ENCODE data around the gene TRAF1. TPM values are rescaled to one million over a fixed set of nuclear protein-coding genes. Genes with fewer than 3 reads are reported as not detected.
A peak's percentile ranks its signal among the peaks of the same experiment; 100 is the strongest.
"Not testable (repeated sequence)": the region's sequence is repeated elsewhere in the genome, so short reads cannot be mapped to it uniquely, and the experiment has no call there.

The TRAF1 gene
- polyA plus RNA-seq (2013, experiment 1 of 4) = 3.4 TPM
- 3.3 TPM for polyA plus RNA-seq (2013, experiment 2 of 4)
- polyA plus RNA-seq (2013, experiment 3 of 4) = 3.0 TPM
- polyA plus RNA-seq (2013, experiment 4 of 4) = 3.6 TPM

DNA sequence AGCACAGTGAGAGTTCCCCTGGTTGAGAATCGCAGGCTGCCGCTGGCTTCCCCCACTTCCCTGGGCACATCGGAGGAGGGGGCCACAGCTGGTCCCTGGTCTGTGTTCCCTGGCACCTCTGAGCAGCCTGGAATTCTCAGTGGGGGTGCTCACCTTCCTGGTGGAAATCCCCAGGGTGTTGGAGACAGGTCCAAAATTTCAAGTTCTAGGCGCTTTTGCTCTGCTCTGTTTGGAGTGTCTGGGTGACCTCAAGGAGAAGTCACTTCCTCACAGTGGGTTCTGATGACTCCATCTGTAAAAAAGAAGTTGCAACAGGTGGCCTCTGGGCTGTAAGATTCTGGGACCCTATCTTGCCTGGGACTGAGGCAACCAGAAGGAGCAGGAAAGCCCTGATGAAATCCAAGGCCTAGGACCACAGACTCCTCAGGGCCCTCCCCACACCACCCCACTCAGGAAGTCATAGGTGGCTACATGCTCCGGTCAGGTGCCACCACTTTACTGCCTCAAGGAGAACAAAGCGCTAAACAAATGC, at the start of gene TRAF1:
TRAF1 (minus strand) TSS at position 400 of the 532 bp plus-strand sequence. CDS start 721 bp downstream, outside the sequence.
- Histone ChIP-seq H3K9me3 (ENCODE audit: control insufficient read depth, low read length) (no peaks in the 10 kb centered on the region), H3K4me1 (ENCODE audit: control insufficient read depth, insufficient read depth, low read length) (peaks cover 4% of the 10 kb centered on the region), H3K36me3 (ENCODE audit: control insufficient read depth, insufficient read depth, low read length) (no peaks in the 10 kb centered on the region), H3K4me3 (ENCODE audit: insufficient read depth, low read depth, low read length) (no peak within 1 kb of the TSS), H3K27ac (ENCODE audit: insufficient read depth, low read depth, low read length, poor library complexity, severe bottlenecking) (no peak within 1 kb of the TSS), H3K27me3 (ENCODE audit: control insufficient read depth, insufficient read depth, low read length, poor library complexity, severe bottlenecking) (peaks cover 12% of the 10 kb centered on the region)
- 90 to 91% methylated on average over 6 of the region's 6 CpGs for WGBS, 2 experiments

DNA sequence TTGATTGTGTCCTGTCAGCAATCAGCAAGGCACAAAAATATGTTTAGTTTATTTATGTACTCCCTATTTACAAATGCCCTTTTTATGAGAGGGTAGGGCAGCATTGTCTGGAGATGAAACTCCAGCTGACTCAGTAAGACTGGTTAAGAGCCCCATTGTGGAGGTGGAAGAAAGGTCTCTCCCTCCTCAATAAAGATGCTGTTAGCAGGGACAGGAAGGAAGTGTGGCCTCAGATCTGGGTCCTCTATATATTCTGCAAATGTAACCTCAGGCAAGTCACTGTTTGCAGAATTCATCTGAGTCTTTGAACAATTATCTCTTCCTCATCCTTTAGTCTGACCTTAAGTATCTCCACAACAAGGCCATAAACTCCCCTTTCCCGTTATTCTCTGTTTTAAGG, 48.3 kb upstream of the TRAF1 start:
- WGBS, 2 experiments = 73 to 100% methylated on average over 1 of the region's 1 CpG
- no peak overlapping the region for H3K27ac ChIP-seq (ENCODE audit: insufficient read depth, low read depth, low read length, poor library complexity, severe bottlenecking)
- no peaks in the 10 kb centered on the region for H3K4me1 ChIP-seq (ENCODE audit: control insufficient read depth, insufficient read depth, low read length)
- no peak overlapping the region for H3K4me3 ChIP-seq (ENCODE audit: insufficient read depth, low read depth, low read length)
- H3K9me3 ChIP-seq (ENCODE audit: control insufficient read depth, low read length) = no peaks in the 10 kb centered on the region
- H3K36me3 ChIP-seq (ENCODE audit: control insufficient read depth, insufficient read depth, low read length) = no peaks in the 10 kb centered on the region
- no peaks in the 10 kb centered on the region for H3K27me3 ChIP-seq (ENCODE audit: control insufficient read depth, insufficient read depth, low read length, poor library complexity, severe bottlenecking)

DNA sequence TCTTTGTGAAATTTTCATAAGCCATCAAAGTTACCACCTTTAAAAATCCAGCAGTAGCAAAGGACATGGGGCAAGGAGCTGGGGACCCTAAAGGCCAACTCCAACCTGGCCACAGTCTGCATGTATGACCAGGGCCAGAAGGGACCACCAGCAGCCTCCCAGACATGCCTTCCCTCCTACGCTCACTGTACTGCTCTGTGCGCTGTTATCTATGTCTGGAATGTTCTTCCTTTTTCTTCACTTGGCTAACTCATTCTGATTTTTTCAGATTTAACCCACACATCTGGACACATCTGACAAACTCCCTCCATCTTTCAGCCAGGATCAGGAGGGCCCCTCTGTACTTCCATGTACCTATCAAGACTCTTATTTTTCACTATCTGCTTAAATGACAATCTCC, 47.6 kb upstream of the TRAF1 start:
- Histone ChIP-seq H3K27ac (ENCODE audit: insufficient read depth, low read depth, low read length, poor library complexity, severe bottlenecking) (no peak overlapping the region), H3K4me1 (ENCODE audit: control insufficient read depth, insufficient read depth, low read length) (no peaks in the 10 kb centered on the region), H3K36me3 (ENCODE audit: control insufficient read depth, insufficient read depth, low read length) (no peaks in the 10 kb centered on the region), H3K4me3 (ENCODE audit: insufficient read depth, low read depth, low read length) (no peak overlapping the region), H3K9me3 (ENCODE audit: control insufficient read depth, low read length) (no peaks in the 10 kb centered on the region), H3K27me3 (ENCODE audit: control insufficient read depth, insufficient read depth, low read length, poor library complexity, severe bottlenecking) (no peaks in the 10 kb centered on the region)
- 94 to 96% methylated on average over 2 of the region's 2 CpGs for WGBS, 2 experiments

GRCh38 chr9:120971938-120972337, 45.3 kb upstream of the TRAF1 start:
- H3K9me3 ChIP-seq (ENCODE audit: control insufficient read depth, low read length) = no peaks in the 10 kb centered on the region
- no peaks in the 10 kb centered on the region for H3K36me3 ChIP-seq (ENCODE audit: control insufficient read depth, insufficient read depth, low read length)
- H3K27ac ChIP-seq (ENCODE audit: insufficient read depth, low read depth, low read length, poor library complexity, severe bottlenecking) = no peak overlapping the region
- H3K27me3 ChIP-seq (ENCODE audit: control insufficient read depth, insufficient read depth, low read length, poor library complexity, severe bottlenecking) = no peaks in the 10 kb centered on the region
- H3K4me3 ChIP-seq (ENCODE audit: insufficient read depth, low read depth, low read length) = no peak overlapping the region
- no peaks in the 10 kb centered on the region for H3K4me1 ChIP-seq (ENCODE audit: control insufficient read depth, insufficient read depth, low read length)

DNA sequence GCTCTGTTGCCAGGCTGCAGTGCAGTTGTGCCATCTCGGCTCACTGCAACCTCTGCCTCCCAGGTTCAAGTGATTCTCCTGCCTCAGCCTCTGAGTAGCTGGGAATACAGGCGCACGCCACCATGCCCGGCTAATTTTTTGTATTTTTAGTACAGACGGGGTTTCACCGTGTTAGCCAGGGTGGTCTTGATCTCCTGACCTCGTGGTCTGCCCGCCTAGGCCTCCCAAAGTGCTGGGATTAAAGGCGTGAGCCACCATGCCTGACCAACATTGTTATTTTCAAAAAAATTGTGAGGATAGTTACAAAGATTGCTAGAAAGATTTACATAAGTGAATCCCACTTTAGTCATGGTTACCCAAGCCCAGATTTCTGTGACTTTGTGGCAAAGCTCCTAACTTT, 44.9 kb upstream of the TRAF1 start:
- not testable (repeated sequence) for H3K9me3 ChIP-seq (ENCODE audit: control insufficient read depth, low read length); H3K4me3 ChIP-seq (ENCODE audit: insufficient read depth, low read depth, low read length); H3K4me1 ChIP-seq (ENCODE audit: control insufficient read depth, insufficient read depth, low read length); H3K27ac ChIP-seq (ENCODE audit: insufficient read depth, low read depth, low read length, poor library complexity, severe bottlenecking); H3K36me3 ChIP-seq (ENCODE audit: control insufficient read depth, insufficient read depth, low read length); H3K27me3 ChIP-seq (ENCODE audit: control insufficient read depth, insufficient read depth, low read length, poor library complexity, severe bottlenecking)
- 93 to 95% methylated on average over 9 of the region's 9 CpGs for WGBS, 2 experiments

GRCh38 chr9:120970244-120970643, 43.6 kb upstream of the TRAF1 start:
- Histone ChIP-seq H3K27ac (ENCODE audit: insufficient read depth, low read depth, low read length, poor library complexity, severe bottlenecking) (no peak overlapping the region), H3K9me3 (ENCODE audit: control insufficient read depth, low read length) (no peaks in the 10 kb centered on the region), H3K27me3 (ENCODE audit: control insufficient read depth, insufficient read depth, low read length, poor library complexity, severe bottlenecking) (no peaks in the 10 kb centered on the region), H3K4me1 (ENCODE audit: control insufficient read depth, insufficient read depth, low read length) (peaks cover 14% of the 10 kb centered on the region), H3K4me3 (ENCODE audit: insufficient read depth, low read depth, low read length) (no peak overlapping the region), H3K36me3 (ENCODE audit: control insufficient read depth, insufficient read depth, low read length) (no peaks in the 10 kb centered on the region)
- 92 to 94% methylated on average over 2 to 3 of the region's 3 CpGs for WGBS, 2 experiments

DNA sequence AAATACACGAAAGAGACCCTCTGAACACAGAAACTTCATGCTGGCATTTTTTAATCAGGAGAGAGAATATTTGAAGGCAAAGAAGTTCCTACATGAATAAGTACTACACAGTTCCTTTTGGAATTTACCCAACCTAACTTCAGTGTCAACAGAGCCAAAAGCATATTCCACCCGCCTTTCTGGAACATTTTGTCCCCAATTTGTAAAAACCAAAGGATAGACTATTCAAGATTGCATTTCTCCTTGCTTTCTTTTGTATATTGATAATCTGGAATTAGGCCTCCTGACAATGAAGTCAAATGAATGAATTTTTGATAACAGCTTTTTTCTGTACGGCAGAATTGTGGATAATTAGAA, 39.4 kb upstream of the TRAF1 start:
- Histone ChIP-seq H3K27me3 (ENCODE audit: control insufficient read depth, insufficient read depth, low read length, poor library complexity, severe bottlenecking) (no peaks in the 10 kb centered on the region), H3K9me3 (ENCODE audit: control insufficient read depth, low read length) (no peaks in the 10 kb centered on the region), H3K36me3 (ENCODE audit: control insufficient read depth, insufficient read depth, low read length) (no peaks in the 10 kb centered on the region), H3K27ac (ENCODE audit: insufficient read depth, low read depth, low read length, poor library complexity, severe bottlenecking) (peak overlapping the region; percentile 64), H3K4me1 (ENCODE audit: control insufficient read depth, insufficient read depth, low read length) (peaks cover 19% of the 10 kb centered on the region), H3K4me3 (ENCODE audit: insufficient read depth, low read depth, low read length) (no peak overlapping the region)
- WGBS, 2 experiments = 60 to 87% methylated on average over 2 to 3 of the region's 3 CpGs

- peaks cover 19% of the 10 kb centered on the region for H3K4me1 ChIP-seq (ENCODE audit: control insufficient read depth, insufficient read depth, low read length)
- H3K4me3 ChIP-seq (ENCODE audit: insufficient read depth, low read depth, low read length) = no peak overlapping the region
- WGBS, 2 experiments = 47% methylated on average over 4 of the region's 4 CpGs
- H3K36me3 ChIP-seq (ENCODE audit: control insufficient read depth, insufficient read depth, low read length) = no peaks in the 10 kb centered on the region
- H3K27ac ChIP-seq (ENCODE audit: insufficient read depth, low read depth, low read length, poor library complexity, severe bottlenecking) = peak overlapping the region; percentile 64
- H3K27me3 ChIP-seq (ENCODE audit: control insufficient read depth, insufficient read depth, low read length, poor library complexity, severe bottlenecking) = no peaks in the 10 kb centered on the region
- H3K9me3 ChIP-seq (ENCODE audit: control insufficient read depth, low read length) = no peaks in the 10 kb centered on the region
Observed at GRCh38 chr9:120965344-120966012, 38.9 kb upstream of the TRAF1 start.

DNA sequence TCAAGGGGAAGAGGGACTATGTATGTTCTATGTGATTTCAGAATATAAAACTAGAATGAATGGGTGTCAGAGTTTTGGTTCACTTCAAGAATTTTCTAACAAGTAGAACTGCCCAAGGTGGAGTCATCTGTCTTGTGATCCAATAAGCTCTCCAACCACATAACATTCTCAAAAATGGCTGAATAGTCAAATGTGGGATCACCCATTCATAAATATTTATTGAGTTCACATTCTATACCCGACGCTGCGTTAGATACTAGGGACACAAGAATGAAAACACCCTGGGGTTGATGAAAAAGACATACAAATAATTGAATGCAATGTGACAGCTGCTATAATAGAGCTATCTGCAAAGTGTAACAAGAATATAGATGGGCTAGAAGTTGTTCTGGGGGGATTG, 35.3 kb upstream of the TRAF1 start:
- WGBS, 2 experiments = 96 to 100% methylated on average over 3 of the region's 3 CpGs
- H3K9me3 ChIP-seq (ENCODE audit: control insufficient read depth, low read length) = no peaks in the 10 kb centered on the region
- no peaks in the 10 kb centered on the region for H3K27me3 ChIP-seq (ENCODE audit: control insufficient read depth, insufficient read depth, low read length, poor library complexity, severe bottlenecking)
- no peak overlapping the region for H3K27ac ChIP-seq (ENCODE audit: insufficient read depth, low read depth, low read length, poor library complexity, severe bottlenecking)
- no peaks in the 10 kb centered on the region for H3K36me3 ChIP-seq (ENCODE audit: control insufficient read depth, insufficient read depth, low read length)
- peaks cover 19% of the 10 kb centered on the region for H3K4me1 ChIP-seq (ENCODE audit: control insufficient read depth, insufficient read depth, low read length)
- H3K4me3 ChIP-seq (ENCODE audit: insufficient read depth, low read depth, low read length) = no peak overlapping the region

DNA sequence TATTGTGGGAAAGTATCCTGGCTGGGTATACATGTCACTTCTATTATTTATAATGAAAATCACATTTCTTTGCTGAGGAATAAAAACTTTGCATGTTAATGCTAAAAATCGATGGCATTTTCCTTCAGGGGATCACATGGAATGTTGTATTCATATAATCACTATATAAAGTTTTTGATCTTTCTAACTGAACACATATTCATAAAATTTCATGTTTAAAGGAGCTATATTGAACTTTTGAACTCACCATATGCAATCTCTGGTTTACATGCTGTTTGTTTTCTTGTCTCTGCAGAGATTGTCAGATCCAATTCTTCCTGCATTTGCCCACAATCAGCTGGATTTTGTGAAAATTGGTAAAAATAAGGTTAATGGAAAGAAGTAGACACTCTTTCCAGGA, 33.4 kb upstream of the TRAF1 start:
- WGBS, 2 experiments = no CpG with 5 or more reads among the region's 1 CpG
- Histone ChIP-seq H3K4me1 (ENCODE audit: control insufficient read depth, insufficient read depth, low read length) (peaks cover 4% of the 10 kb centered on the region), H3K27me3 (ENCODE audit: control insufficient read depth, insufficient read depth, low read length, poor library complexity, severe bottlenecking) (no peaks in the 10 kb centered on the region), H3K4me3 (ENCODE audit: insufficient read depth, low read depth, low read length) (no peak overlapping the region), H3K36me3 (ENCODE audit: control insufficient read depth, insufficient read depth, low read length) (no peaks in the 10 kb centered on the region), H3K9me3 (ENCODE audit: control insufficient read depth, low read length) (no peaks in the 10 kb centered on the region), H3K27ac (ENCODE audit: insufficient read depth, low read depth, low read length, poor library complexity, severe bottlenecking) (no peak overlapping the region)
